ENCODE results near the gene APOLD1.

The APOLD1 gene

GRCh38 chr12:12788675-12789368 is 3.4 kb downstream of the APOLD1 start:
- peak; percentile 67 for ATAC-seq (ENCODE audit: low read depth)
- DNase-seq (ENCODE audit: low spot score): no peak

GRCh38 chr12:12790956-12791355 is 5.5 kb downstream of the APOLD1 start:
- Histone ChIP-seq H3K27me3 (ENCODE audit: insufficient read depth, poor library complexity, severe bottlenecking) (no peaks in the 10 kb centered on the region), H3K9me3 (ENCODE audit: severe bottlenecking) (no peaks in the 10 kb centered on the region), H3K36me3 (ENCODE audit: low read depth) (no peaks in the 10 kb centered on the region), H3K4me3 (ENCODE audit: severe bottlenecking) (no peak overlapping the region), H3K27ac (ENCODE audit: poor library complexity, severe bottlenecking) (no peak overlapping the region), H3K4me1 (ENCODE audit: insufficient read depth, poor library complexity, severe bottlenecking) (peaks cover 13% of the 10 kb centered on the region)
- DNase-seq (ENCODE audit: low spot score) (no peak), ATAC-seq (ENCODE audit: low read depth) (no peak)
- no peak for TF ChIP-seq CTCF (IDR thresholded peaks at IDR 0.05; ENCODE audit: poor library complexity, severe bottlenecking)

More at GRCh38 chr12:12788675-12789368, 3.4 kb downstream of the APOLD1 start:
- no peaks in the 10 kb centered on the region for H3K9me3 ChIP-seq (ENCODE audit: severe bottlenecking)
- TF ChIP-seq CTCF (IDR thresholded peaks at IDR 0.05; ENCODE audit: poor library complexity, severe bottlenecking): peak; percentile 74
- H3K27ac ChIP-seq (ENCODE audit: poor library complexity, severe bottlenecking): no peak overlapping the region
- no peaks in the 10 kb centered on the region for H3K27me3 ChIP-seq (ENCODE audit: insufficient read depth, poor library complexity, severe bottlenecking)
- H3K4me3 ChIP-seq (ENCODE audit: severe bottlenecking): no peak overlapping the region
- H3K36me3 ChIP-seq (ENCODE audit: low read depth): no peaks in the 10 kb centered on the region
- H3K4me1 ChIP-seq (ENCODE audit: insufficient read depth, poor library complexity, severe bottlenecking): peaks cover 13% of the 10 kb centered on the region

- no peak overlapping the region for H3K27ac ChIP-seq (ENCODE audit: poor library complexity, severe bottlenecking)
- no peaks in the 10 kb centered on the region for H3K27me3 ChIP-seq (ENCODE audit: insufficient read depth, poor library complexity, severe bottlenecking)
- no peak for DNase-seq (ENCODE audit: low spot score)
- no peak for TF ChIP-seq CTCF (IDR thresholded peaks at IDR 0.05; ENCODE audit: poor library complexity, severe bottlenecking)
- H3K4me1 ChIP-seq (ENCODE audit: insufficient read depth, poor library complexity, severe bottlenecking): peaks cover 13% of the 10 kb centered on the region
- no peaks in the 10 kb centered on the region for H3K36me3 ChIP-seq (ENCODE audit: low read depth)
- peak; percentile 42; the same call in 2 of the 3 replicates for ATAC-seq (ENCODE audit: low read depth)
- no peak overlapping the region for H3K4me3 ChIP-seq (ENCODE audit: severe bottlenecking)
- H3K9me3 ChIP-seq (ENCODE audit: severe bottlenecking): no peaks in the 10 kb centered on the region
These were observed 6.4 kb downstream of the APOLD1 start for GRCh38 chr12:12791756-12792369.

DNA sequence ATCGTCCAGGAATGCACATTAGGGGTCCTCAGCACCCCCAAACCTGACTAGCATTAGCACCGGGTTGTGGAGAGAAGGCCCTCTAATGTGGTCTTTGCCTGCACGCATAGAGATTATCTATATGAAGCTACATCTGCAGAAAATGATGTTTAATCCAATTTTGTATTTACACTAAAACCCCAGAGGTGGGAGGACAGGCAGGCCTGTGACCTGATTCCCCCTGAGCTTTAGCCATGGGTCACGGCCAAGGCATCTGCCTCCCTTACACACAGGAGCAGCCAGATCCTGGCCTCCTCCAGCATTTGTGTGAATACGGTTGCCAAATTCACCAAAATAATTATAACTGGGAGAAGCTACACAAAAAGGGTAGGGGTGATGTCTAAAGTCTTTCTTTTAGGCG is 7.0 kb downstream of the APOLD1 start:
- ATAC-seq (ENCODE audit: low read depth): no peak
- DNase-seq (ENCODE audit: low spot score): no peak
- no peaks in the 10 kb centered on the region for H3K9me3 ChIP-seq (ENCODE audit: severe bottlenecking)
- H3K36me3 ChIP-seq (ENCODE audit: low read depth): no peaks in the 10 kb centered on the region
- no peaks in the 10 kb centered on the region for H3K27me3 ChIP-seq (ENCODE audit: insufficient read depth, poor library complexity, severe bottlenecking)
- no peak overlapping the region for H3K4me3 ChIP-seq (ENCODE audit: severe bottlenecking)
- H3K27ac ChIP-seq (ENCODE audit: poor library complexity, severe bottlenecking): no peak overlapping the region
- peaks cover 10% of the 10 kb centered on the region for H3K4me1 ChIP-seq (ENCODE audit: insufficient read depth, poor library complexity, severe bottlenecking)
- no peak for TF ChIP-seq CTCF (IDR thresholded peaks at IDR 0.05; ENCODE audit: poor library complexity, severe bottlenecking)

- H3K4me3 ChIP-seq (ENCODE audit: severe bottlenecking): no peak overlapping the region
These were observed 9.2 kb downstream of the APOLD1 start for GRCh38 chr12:12794686-12795085.

More at GRCh38 chr12:12794686-12795085, 9.2 kb downstream of the APOLD1 start:
- DNase-seq (ENCODE audit: low spot score) (no peak), ATAC-seq (ENCODE audit: low read depth) (no peak)
- H3K4me1 ChIP-seq (ENCODE audit: insufficient read depth, poor library complexity, severe bottlenecking): peaks cover 7% of the 10 kb centered on the region
- no peak overlapping the region for H3K27ac ChIP-seq (ENCODE audit: poor library complexity, severe bottlenecking)
- H3K36me3 ChIP-seq (ENCODE audit: low read depth): no peaks in the 10 kb centered on the region
- TF ChIP-seq CTCF (IDR thresholded peaks at IDR 0.05; ENCODE audit: poor library complexity, severe bottlenecking): no peak
- H3K9me3 ChIP-seq (ENCODE audit: severe bottlenecking): no peaks in the 10 kb centered on the region
- H3K27me3 ChIP-seq (ENCODE audit: insufficient read depth, poor library complexity, severe bottlenecking): no peaks in the 10 kb centered on the region

All from RWPE2 (cell line).